WTC11 (cell line): ENCODE results near the gene DPEP2NB. TPM values are rescaled to one million over a fixed set of nuclear protein-coding genes. Genes with fewer than 3 reads are reported as not detected.

Experiments
- ATAC-seq: fragments of 200-7000 bp; cut with Tn5 transposase; 2 replicates; pipeline ENCODE4 v1.10.0; 2021; ENCODE audit warnings: mild to moderate bottlenecking, moderate library complexity
- CTCF ChIA-PET: fragments of 300-600 bp; sonication (Branson Sonifier 250); formaldehyde crosslinking; loops from one replicate; lab custom pipeline; 2021; ENCODE audit warnings: antibody characterized with exemption; lab: Charles Lee
- POLR2A ChIA-PET: fragments of 350-600 bp; sonication (Branson Sonifier 250); formaldehyde crosslinking; loops from one replicate; lab custom pipeline; 2021; ENCODE audit warnings: antibody characterized with exemption; lab: Charles Lee
- DNase-seq: peaks from one replicate; pipeline ENCODE4 v3.0.0; 2021; ENCODE audit warnings: low spot score
- H3K27ac Mint-ChIP-seq: 2 replicates; pipeline ENCODE4 v1.8.0; 2021; ENCODE audit warnings: mixed read lengths
- H3K27me3 Mint-ChIP-seq: 2 replicates; pipeline ENCODE4 v1.8.0; 2021; ENCODE audit warnings: low read depth, mild to moderate bottlenecking, moderate library complexity, mixed read lengths
- H3K36me3 Mint-ChIP-seq: 2 replicates; pipeline ENCODE4 v1.8.0; 2021; ENCODE audit warnings: mixed read lengths
- H3K4me1 Mint-ChIP-seq: 2 replicates; pipeline ENCODE4 v1.8.0; 2022; ENCODE audit warnings: mixed read lengths
- H3K4me3 Mint-ChIP-seq: 2 replicates; pipeline ENCODE4 v1.8.0; 2021; ENCODE audit warnings: mild to moderate bottlenecking, moderate library complexity, mixed read lengths
- H3K9me3 Mint-ChIP-seq: 2 replicates; pipeline ENCODE4 v1.8.0; 2021; ENCODE audit warnings: mixed read lengths
- ATF3 ChIP-seq: sonication (generic); formaldehyde crosslinking; conservative IDR thresholded peaks from 2 replicates; pipeline ENCODE4 v1.8.1; 2022; ENCODE audit warnings: mild to moderate bottlenecking, missing genetic modification reagents
- CREB1 ChIP-seq: sonication (generic); formaldehyde crosslinking; IDR thresholded peaks from 2 replicates; pipeline ENCODE4 v1.8.0; 2023; ENCODE audit warnings: mild to moderate bottlenecking, missing genetic modification reagents
- E2F1 ChIP-seq: sonication (generic); formaldehyde crosslinking; IDR thresholded peaks from 2 replicates; pipeline ENCODE4 v1.8.0; 2022; ENCODE audit warnings: mild to moderate bottlenecking, missing genetic modification reagents
- JAZF1 ChIP-seq: fragments of 250-450 bp; sonication (Bioruptor Pico); IDR thresholded peaks from 2 replicates; pipeline ENCODE4 v1.9.0; 2021; ENCODE audit warnings: moderate library complexity, mild to moderate bottlenecking, inconsistent platforms
- MAX ChIP-seq: sonication (generic); formaldehyde crosslinking; IDR thresholded peaks from 2 replicates; pipeline ENCODE4 v1.8.0; 2022; ENCODE audit warnings: mild to moderate bottlenecking, missing genetic modification reagents
- ZMAT4 ChIP-seq: fragments of 250-450 bp; sonication (Bioruptor Pico); IDR thresholded peaks from 2 replicates; pipeline ENCODE4 v1.9.0; 2021; ENCODE audit warnings: mild to moderate bottlenecking
- ZNF121 ChIP-seq: sonication (generic); formaldehyde crosslinking; IDR thresholded peaks from 2 replicates; pipeline ENCODE4 v1.8.0; 2023; ENCODE audit warnings: missing genetic modification reagents
- ZNF138 ChIP-seq: sonication (generic); formaldehyde crosslinking; conservative IDR thresholded peaks from 2 replicates; pipeline ENCODE4 v1.8.1; 2022; ENCODE audit warnings: mild to moderate bottlenecking, moderate library complexity, missing genetic modification reagents
- total RNA-seq: library from RNA; stranded (reverse); gene quantifications from 3 replicates; pipeline ENCODE4 v1.2.3, GENCODE V29; 2021
- TF ChIP-seq, protein P1 (sequence below): sonication (generic); formaldehyde crosslinking; IDR thresholded peaks from 2 replicates; pipeline ENCODE4 v1.8.1; 2023; ENCODE audit warnings: mild to moderate bottlenecking, missing genetic modification reagents, moderate library complexity
- TF ChIP-seq, protein P2 (sequence below): sonication (generic); formaldehyde crosslinking; IDR thresholded peaks from 2 replicates; pipeline ENCODE4 v1.8.0; 2023; ENCODE audit warnings: missing genetic modification reagents
- TF ChIP-seq, protein P3 (sequence below): sonication (generic); formaldehyde crosslinking; IDR thresholded peaks from 2 replicates; pipeline ENCODE4 v1.8.0; 2022; ENCODE audit warnings: mild to moderate bottlenecking, missing genetic modification reagents
- TF ChIP-seq, protein P4 (sequence below): sonication (generic); formaldehyde crosslinking; IDR thresholded peaks from 2 replicates; pipeline ENCODE4 v1.8.1; 2022; ENCODE audit warnings: missing genetic modification reagents, borderline replicate concordance
- TF ChIP-seq, protein P5 (sequence below): sonication (generic); formaldehyde crosslinking; IDR thresholded peaks from 2 replicates; pipeline ENCODE4 v1.8.0; 2023; ENCODE audit warnings: mild to moderate bottlenecking, missing genetic modification reagents

Gene DPEP2NB
- total RNA-seq, 1 experiment from 2014 or later = not detected

DNA sequence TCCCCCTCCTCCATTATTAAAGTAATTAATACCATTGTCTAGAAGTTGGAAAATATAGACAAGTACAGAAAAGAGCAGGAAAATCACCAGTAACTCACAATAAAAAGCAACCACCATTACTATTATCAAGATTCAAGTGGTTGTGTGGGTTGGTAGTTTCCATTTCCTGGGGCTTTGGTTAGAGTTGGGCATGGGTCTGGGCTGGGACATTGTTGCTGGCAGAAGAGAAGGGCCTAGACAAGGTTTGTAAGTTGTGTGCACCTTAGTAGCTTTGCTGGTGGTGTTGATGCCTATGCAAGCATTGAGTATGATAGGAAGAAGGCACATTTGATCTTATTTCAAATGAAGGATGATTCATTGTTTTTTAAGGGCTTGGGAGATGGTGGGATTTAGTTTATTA, 44.1 kb upstream of the DPEP2NB start (continued):
- TF ChIP-seq, protein P1, sequence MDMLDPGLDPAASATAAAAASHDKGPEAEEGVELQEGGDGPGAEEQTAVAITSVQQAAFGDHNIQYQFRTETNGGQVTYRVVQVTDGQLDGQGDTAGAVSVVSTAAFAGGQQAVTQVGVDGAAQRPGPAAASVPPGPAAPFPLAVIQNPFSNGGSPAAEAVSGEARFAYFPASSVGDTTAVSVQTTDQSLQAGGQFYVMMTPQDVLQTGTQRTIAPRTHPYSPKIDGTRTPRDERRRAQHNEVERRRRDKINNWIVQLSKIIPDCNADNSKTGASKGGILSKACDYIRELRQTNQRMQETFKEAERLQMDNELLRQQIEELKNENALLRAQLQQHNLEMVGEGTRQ = no peak
- TF ChIP-seq E2F1 (CRISPR knock-in tag) (no peak), ATF3 (no peak), MAX (CRISPR knock-in tag) (no peak), ZNF121 (CRISPR knock-in tag) (no peak), JAZF1 (CRISPR knock-in tag) (no peak), ZMAT4 (CRISPR knock-in tag) (no peak)
- TF ChIP-seq, protein P2, sequence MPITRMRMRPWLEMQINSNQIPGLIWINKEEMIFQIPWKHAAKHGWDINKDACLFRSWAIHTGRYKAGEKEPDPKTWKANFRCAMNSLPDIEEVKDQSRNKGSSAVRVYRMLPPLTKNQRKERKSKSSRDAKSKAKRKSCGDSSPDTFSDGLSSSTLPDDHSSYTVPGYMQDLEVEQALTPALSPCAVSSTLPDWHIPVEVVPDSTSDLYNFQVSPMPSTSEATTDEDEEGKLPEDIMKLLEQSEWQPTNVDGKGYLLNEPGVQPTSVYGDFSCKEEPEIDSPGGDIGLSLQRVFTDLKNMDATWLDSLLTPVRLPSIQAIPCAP (CRISPR knock-in tag) = no peak
- TF ChIP-seq, protein P3, sequence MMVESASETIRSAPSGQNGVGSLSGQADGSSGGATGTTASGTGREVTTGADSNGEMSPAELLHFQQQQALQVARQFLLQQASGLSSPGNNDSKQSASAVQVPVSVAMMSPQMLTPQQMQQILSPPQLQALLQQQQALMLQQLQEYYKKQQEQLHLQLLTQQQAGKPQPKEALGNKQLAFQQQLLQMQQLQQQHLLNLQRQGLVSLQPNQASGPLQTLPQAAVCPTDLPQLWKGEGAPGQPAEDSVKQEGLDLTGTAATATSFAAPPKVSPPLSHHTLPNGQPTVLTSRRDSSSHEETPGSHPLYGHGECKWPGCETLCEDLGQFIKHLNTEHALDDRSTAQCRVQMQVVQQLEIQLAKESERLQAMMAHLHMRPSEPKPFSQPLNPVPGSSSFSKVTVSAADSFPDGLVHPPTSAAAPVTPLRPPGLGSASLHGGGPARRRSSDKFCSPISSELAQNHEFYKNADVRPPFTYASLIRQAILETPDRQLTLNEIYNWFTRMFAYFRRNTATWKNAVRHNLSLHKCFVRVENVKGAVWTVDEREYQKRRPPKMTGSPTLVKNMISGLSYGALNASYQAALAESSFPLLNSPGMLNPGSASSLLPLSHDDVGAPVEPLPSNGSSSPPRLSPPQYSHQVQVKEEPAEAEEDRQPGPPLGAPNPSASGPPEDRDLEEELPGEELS (CRISPR knock-in tag) = no peak

- no peaks in the 10 kb centered on the region for H3K9me3 Mint-ChIP-seq
- H3K4me1 Mint-ChIP-seq = no peaks in the 10 kb centered on the region
- H3K36me3 Mint-ChIP-seq = peaks cover 21% of the 10 kb centered on the region
- TF ChIP-seq ZNF138 (CRISPR knock-in tag) (no peak), CREB1 (no peak)
- TF ChIP-seq, protein P4, sequence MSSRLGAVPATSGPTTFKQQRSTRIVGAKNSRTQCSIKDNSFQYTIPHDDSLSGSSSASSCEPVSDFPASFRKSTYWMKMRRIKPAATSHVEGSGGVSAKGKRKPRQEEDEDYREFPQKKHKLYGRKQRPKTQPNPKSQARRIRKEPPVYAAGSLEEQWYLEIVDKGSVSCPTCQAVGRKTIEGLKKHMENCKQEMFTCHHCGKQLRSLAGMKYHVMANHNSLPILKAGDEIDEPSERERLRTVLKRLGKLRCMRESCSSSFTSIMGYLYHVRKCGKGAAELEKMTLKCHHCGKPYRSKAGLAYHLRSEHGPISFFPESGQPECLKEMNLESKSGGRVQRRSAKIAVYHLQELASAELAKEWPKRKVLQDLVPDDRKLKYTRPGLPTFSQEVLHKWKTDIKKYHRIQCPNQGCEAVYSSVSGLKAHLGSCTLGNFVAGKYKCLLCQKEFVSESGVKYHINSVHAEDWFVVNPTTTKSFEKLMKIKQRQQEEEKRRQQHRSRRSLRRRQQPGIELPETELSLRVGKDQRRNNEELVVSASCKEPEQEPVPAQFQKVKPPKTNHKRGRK (CRISPR knock-in tag) = no peak
- TF ChIP-seq, protein P5, sequence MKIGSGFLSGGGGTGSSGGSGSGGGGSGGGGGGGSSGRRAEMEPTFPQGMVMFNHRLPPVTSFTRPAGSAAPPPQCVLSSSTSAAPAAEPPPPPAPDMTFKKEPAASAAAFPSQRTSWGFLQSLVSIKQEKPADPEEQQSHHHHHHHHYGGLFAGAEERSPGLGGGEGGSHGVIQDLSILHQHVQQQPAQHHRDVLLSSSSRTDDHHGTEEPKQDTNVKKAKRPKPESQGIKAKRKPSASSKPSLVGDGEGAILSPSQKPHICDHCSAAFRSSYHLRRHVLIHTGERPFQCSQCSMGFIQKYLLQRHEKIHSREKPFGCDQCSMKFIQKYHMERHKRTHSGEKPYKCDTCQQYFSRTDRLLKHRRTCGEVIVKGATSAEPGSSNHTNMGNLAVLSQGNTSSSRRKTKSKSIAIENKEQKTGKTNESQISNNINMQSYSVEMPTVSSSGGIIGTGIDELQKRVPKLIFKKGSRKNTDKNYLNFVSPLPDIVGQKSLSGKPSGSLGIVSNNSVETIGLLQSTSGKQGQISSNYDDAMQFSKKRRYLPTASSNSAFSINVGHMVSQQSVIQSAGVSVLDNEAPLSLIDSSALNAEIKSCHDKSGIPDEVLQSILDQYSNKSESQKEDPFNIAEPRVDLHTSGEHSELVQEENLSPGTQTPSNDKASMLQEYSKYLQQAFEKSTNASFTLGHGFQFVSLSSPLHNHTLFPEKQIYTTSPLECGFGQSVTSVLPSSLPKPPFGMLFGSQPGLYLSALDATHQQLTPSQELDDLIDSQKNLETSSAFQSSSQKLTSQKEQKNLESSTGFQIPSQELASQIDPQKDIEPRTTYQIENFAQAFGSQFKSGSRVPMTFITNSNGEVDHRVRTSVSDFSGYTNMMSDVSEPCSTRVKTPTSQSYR = no peak
- no peak overlapping the region for H3K27ac Mint-ChIP-seq
- POLR2A ChIA-PET = interaction anchor here (0.7 kb wide), 1 partner anchor 32 kb away, joined by 9 read pairs; the partner anchor contains the start of genes DDX28 and DUS2
- ATAC-seq = no peak
- CTCF ChIA-PET = interaction anchor here (1.0 kb wide), 1 partner anchor 15 kb away, joined by 4 read pairs; no protein-coding TSS in a partner anchor
- H3K4me3 Mint-ChIP-seq = no peak overlapping the region
- H3K27me3 Mint-ChIP-seq = no peaks in the 10 kb centered on the region
- no peak for DNase-seq
Observed at GRCh38 chr16:68055395-68055794, 39.7 kb upstream of the DPEP2NB start.
